Endothelial cell of umbilical vein (primary cell): ENCODE results near the gene REEP5. TPM values are rescaled to one million over a fixed set of nuclear protein-coding genes. Genes with fewer than 3 reads are reported as not detected.

Source experiments
- BruUV-seq: library from RNA; stranded (reverse); fragments of 400-500 nt; replicated peaks from 2 replicates; lab custom pipeline; 2021; lab: Mats Ljungman, UMichigan
- CTCF ChIA-PET: fragments of 300-600, 350-600 bp; sonication (Branson Sonifier 250); formaldehyde crosslinking; loops from one replicate; lab custom pipeline; 2021; ENCODE audit warnings: antibody characterized with exemption, inconsistent platforms; lab: Charles Lee
- POLR2A ChIA-PET: fragments of 300-600, 350-600 bp; sonication (Branson Sonifier 250); formaldehyde crosslinking; loops from one replicate; lab custom pipeline; 2021; ENCODE audit warnings: antibody characterized with exemption, inconsistent platforms; lab: Charles Lee
- DNase-seq: peaks from one replicate; pipeline ENCODE4 v3.0.0-alpha.2; 2011; ENCODE audit warnings: low read depth, low spot score
- FAIRE-seq: peaks from 2 replicates; lab custom pipeline; 2011; peaks lifted over from hg19 to GRCh38; lab: Jason Lieb, UNC
- H2AFZ ChIP-seq: 2 replicates; pipeline ENCODE4 v1.6.0; 2012; ENCODE audit warnings: low read depth, low read length, control low read depth, inconsistent platforms
- H3K27ac ChIP-seq: 2 replicates; pipeline ENCODE4 v1.5.1; 2011; ENCODE audit warnings: low read depth, mild to moderate bottlenecking, control low read depth, low read length, moderate library complexity; ENCODE audit not compliant: insufficient read depth
- H3K27me3 ChIP-seq, 2 experiments: 2 replicates each; pipeline versions ENCODE4 v1.6.0 to v1.6.1; 2011; ENCODE audit warnings: low read length in 2 of 2, mixed read lengths in 1 of 2; ENCODE audit not compliant: control insufficient read depth in 2 of 2, insufficient read depth in 2 of 2
- H3K36me3 ChIP-seq, 2 experiments: 2 replicates in 1 of 2; 3 replicates in 1 of 2; pipeline ENCODE4 v1.5.1; 2011; ENCODE audit warnings: low read length in 2 of 2, mild to moderate bottlenecking in 1 of 2, moderate library complexity in 1 of 2; ENCODE audit not compliant: control insufficient read depth in 2 of 2, insufficient read depth in 2 of 2; ENCODE audit errors: extremely low read depth in 1 of 2
- H3K4me1 ChIP-seq: 3 replicates; pipeline ENCODE4 v1.5.1; 2011; ENCODE audit warnings: mild to moderate bottlenecking, low read length; ENCODE audit not compliant: control insufficient read depth, insufficient read depth; ENCODE audit errors: extremely low read depth
- H3K4me2 ChIP-seq: 2 replicates; pipeline ENCODE4 v1.6.1; 2011; ENCODE audit warnings: low read length, control low read depth, mixed read lengths; ENCODE audit not compliant: insufficient read depth
- H3K4me3 ChIP-seq, 3 experiments: fragments of 200-600 bp in 1 of 3; sonication (generic), shearing (Covaris generic) in 1 of 3; replicated peaks in 1 of 3; 2 replicates each; pipeline ENCODE4 v1.5.1; 2011 to 2016; ENCODE audit warnings: control low read depth in 3 of 3, low read length in 3 of 3, mild to moderate bottlenecking in 2 of 3, inconsistent platforms in 1 of 3, low read depth in 1 of 3, moderate library complexity in 1 of 3; ENCODE audit not compliant: insufficient read depth in 1 of 3
- H3K79me2 ChIP-seq: 2 replicates; pipeline ENCODE4 v1.6.0; 2012; ENCODE audit warnings: low read length, inconsistent platforms; ENCODE audit not compliant: control insufficient read depth, insufficient read depth
- H3K9ac ChIP-seq: replicated peaks from 2 replicates; pipeline ENCODE3; 2011; ENCODE audit warnings: low read length, control low read depth; ENCODE audit not compliant: insufficient read depth; ENCODE audit errors: extremely low read depth
- H3K9me1 ChIP-seq: replicated peaks from 3 replicates; pipeline ENCODE4 v1.6.0; 2011; ENCODE audit warnings: mild to moderate bottlenecking, low read length; ENCODE audit not compliant: control insufficient read depth, insufficient read depth; ENCODE audit errors: extremely low read depth
- H3K9me3 ChIP-seq: replicated peaks from 2 replicates; pipeline ENCODE4 v1.5.1; 2012; ENCODE audit warnings: low read length, inconsistent platforms; ENCODE audit not compliant: control insufficient read depth, insufficient read depth
- H4K20me1 ChIP-seq: replicated peaks from 2 replicates; pipeline ENCODE3; 2011; ENCODE audit warnings: mild to moderate bottlenecking, low read length; ENCODE audit not compliant: control insufficient read depth, insufficient read depth; ENCODE audit errors: extremely low read depth
- CTCF ChIP-seq, 2 donors: IDR thresholded peaks; 1 replicate in 1 of 2; 2 replicates in 1 of 2; pipeline ENCODE4 v1.5.1; 2011; ENCODE audit warnings: low read length in 2 of 2, mild to moderate bottlenecking in 2 of 2, moderate library complexity in 2 of 2, control low read depth in 1 of 2, inconsistent platforms in 1 of 2, low read depth in 1 of 2; ENCODE audit not compliant: insufficient read depth in 1 of 2; ENCODE audit errors: extremely low read depth in 1 of 2
- EZH2 ChIP-seq: IDR thresholded peaks from 2 replicates; pipeline ENCODE4 v1.6.1; 2012; ENCODE audit warnings: borderline replicate concordance, low read depth, mild to moderate bottlenecking, moderate library complexity, low read length, inconsistent platforms; ENCODE audit not compliant: severe bottlenecking
- FOS ChIP-seq: IDR thresholded peaks from 2 replicates; pipeline ENCODE4 v1.6.1; 2011; ENCODE audit warnings: mild to moderate bottlenecking, low read length, moderate library complexity, borderline replicate concordance; ENCODE audit not compliant: insufficient read depth
- GATA2 ChIP-seq: IDR thresholded peaks from 2 replicates; pipeline ENCODE4 v1.7.0; 2011; ENCODE audit warnings: low read depth, mild to moderate bottlenecking, moderate library complexity, mixed read lengths, low read length; ENCODE audit not compliant: insufficient read length, insufficient read depth
- JUN ChIP-seq: IDR thresholded peaks from 2 replicates; pipeline ENCODE4 v1.6.1; 2011; ENCODE audit warnings: borderline replicate concordance, low read depth; ENCODE audit not compliant: insufficient read length, insufficient read depth
- MAX ChIP-seq: IDR thresholded peaks from 2 replicates; pipeline ENCODE4 v1.6.1; 2011; ENCODE audit not compliant: insufficient read depth, insufficient read length
- MYC ChIP-seq: IDR thresholded peaks from one replicate; pipeline ENCODE4 v1.6.1; 2011; ENCODE audit warnings: mild to moderate bottlenecking, low read depth, low read length
- POLR2A ChIP-seq: IDR thresholded peaks from 2 replicates; pipeline ENCODE4 v1.6.1; 2012; ENCODE audit warnings: low read depth, mild to moderate bottlenecking, control low read depth, low read length
- POLR2AphosphoS5 ChIP-seq: IDR thresholded peaks from 2 replicates; pipeline ENCODE4 v1.6.1; 2012; ENCODE audit warnings: low read depth, mild to moderate bottlenecking, control low read depth, low read length, moderate library complexity; ENCODE audit not compliant: insufficient read depth
- dilution Hi-C: fragments of 300-500 bp; cut with MboI; formaldehyde crosslinking; loops from one replicate; pipeline ENCODE4 v1.15.0; 2019; ENCODE audit warnings: low sequenced_read_pairs; ENCODE audit not compliant: extremely low pct_ligation_motif_present
- intact Hi-C: fragments of 100-400 bp; cut with micrococcal nuclease; formaldehyde crosslinking; loops from one replicate; pipeline ENCODE4 v1.10.0; 2022
- polyA plus RNA-seq, 4 experiments: library from polyadenylated mRNA; depleted of rRNA in 3 of 4; stranded (reverse) in 3 of 4; unstranded in 1 of 4; fragments of >200 nt; gene quantifications; 2 replicates each; pipeline versions ENCODE4 v1.2.1 to v1.2.3, GENCODE V29; 2011 to 2012; ENCODE audit warnings: missing spikeins in 1 of 4
- total RNA-seq: library from RNA; stranded (reverse); gene quantifications from 2 replicates; pipeline ENCODE4 v1.2.3, GENCODE V29; 2021

REEP5 gene
- total and polyA plus RNA-seq, 2 donors (not counting 3 experiments of a cell fraction or from before 2014, with no cell fraction given) = 98.0 to 163 TPM

- H3K4me3 ChIP-seq = no peak overlapping the region
- intact Hi-C loops = no loop called here
- no peak overlapping the region for H3K9ac ChIP-seq
- no peaks in the 10 kb centered on the region for H3K36me3 ChIP-seq
- H4K20me1 ChIP-seq = no peaks in the 10 kb centered on the region
- TF ChIP-seq FOS (no peak), CTCF (IDR thresholded peaks at IDR 0.05; ENCODE audit: extremely low read depth in 1 of 2, insufficient read depth in 1 of 2, low read depth in 1 of 2, low read length in 2 of 2) (no peak), JUN (no peak), EZH2 (no peak), GATA2 (no peak), MYC (no peak), MAX (no peak), POLR2AphosphoS5 (no peak), POLR2A (no peak)
- no peaks in the 10 kb centered on the region for H3K4me1 ChIP-seq
- H3K27ac ChIP-seq = no peak overlapping the region
- POLR2A ChIA-PET = no interaction called here
- dilution Hi-C loops = no loop called here
- CTCF ChIA-PET = no interaction called here
- H3K9me1 ChIP-seq = no peaks in the 10 kb centered on the region
- no peak for FAIRE-seq
- H2AFZ ChIP-seq = no peak overlapping the region
- no peak overlapping the region for H3K4me2 ChIP-seq
- no TSS peak for BruUV-seq
- no peak for DNase-seq
- no peaks in the 10 kb centered on the region for H3K79me2 ChIP-seq
- H3K9me3 ChIP-seq = no peaks in the 10 kb centered on the region
- H3K27me3 ChIP-seq = no peaks in the 10 kb centered on the region
These were observed 74.7 kb downstream of the REEP5 start for GRCh38 chr5:112847306-112847705.
